Mononuclear cell (primary cell): ENCODE results near the gene ALK. TPM values are rescaled to one million over a fixed set of nuclear protein-coding genes. Genes with fewer than 3 reads are reported as not detected.

ENCODE experiments used
- H3K27me3 ChIP-seq: 2 replicates; pipeline ENCODE4 v1.6.0; 2011; ENCODE audit warnings: low read length, control low read depth; ENCODE audit not compliant: insufficient read depth
- H3K4me1 ChIP-seq: 2 replicates; pipeline ENCODE4 v1.5.1; 2011; ENCODE audit warnings: mild to moderate bottlenecking, low read length, control low read depth; ENCODE audit not compliant: insufficient read depth
- H3K4me3 ChIP-seq: 2 replicates; pipeline ENCODE4 v1.5.1; 2011; ENCODE audit warnings: mild to moderate bottlenecking, low read length, moderate library complexity
- H3K9me3 ChIP-seq: 2 replicates; pipeline ENCODE4 v1.5.1; 2011; ENCODE audit warnings: low read depth, mild to moderate bottlenecking, control low read depth, low read length
- total RNA-seq: library from RNA; depleted of rRNA; stranded (reverse); fragments of >200 nt; gene quantifications from one replicate; pipeline ENCODE4 v1.2.3, GENCODE V29; 2012

The ALK gene
- total RNA-seq, 1 donor: not detected

GRCh38 chr2:29222381-29223179 lies 698.8 kb downstream of the ALK start:
- H3K4me1 ChIP-seq: peaks cover 12% of the 10 kb centered on the region
- H3K27me3 ChIP-seq: no peaks in the 10 kb centered on the region

GRCh38 chr2:29220506-29221270 lies 700.7 kb downstream of the ALK start:
- Histone ChIP-seq H3K4me3 (no peak overlapping the region), H3K9me3 (no peaks in the 10 kb centered on the region), H3K27me3 (no peaks in the 10 kb centered on the region), H3K4me1 (peaks cover 12% of the 10 kb centered on the region)

More at GRCh38 chr2:29222381-29223179, 698.8 kb downstream of the ALK start:
- no peak overlapping the region for H3K4me3 ChIP-seq
- H3K9me3 ChIP-seq: no peaks in the 10 kb centered on the region

GRCh38 chr2:29219374-29219773 lies 702.0 kb downstream of the ALK start:
- peaks cover 11% of the 10 kb centered on the region for H3K4me1 ChIP-seq
- H3K27me3 ChIP-seq: no peaks in the 10 kb centered on the region
- H3K9me3 ChIP-seq: no peaks in the 10 kb centered on the region
- H3K4me3 ChIP-seq: no peak overlapping the region

- no peaks in the 10 kb centered on the region for H3K9me3 ChIP-seq
- no peak overlapping the region for H3K4me3 ChIP-seq
- peaks cover 9% of the 10 kb centered on the region for H3K4me1 ChIP-seq
Measured at GRCh38 chr2:29218550-29219125, 702.7 kb downstream of the ALK start.

GRCh38 chr2:29218071-29218470 lies 703.3 kb downstream of the ALK start:
- Histone ChIP-seq H3K9me3 (no peaks in the 10 kb centered on the region), H3K4me3 (no peak overlapping the region), H3K4me1 (peaks cover 11% of the 10 kb centered on the region), H3K27me3 (no peaks in the 10 kb centered on the region)

More at GRCh38 chr2:29218550-29219125, 702.7 kb downstream of the ALK start:
- no peaks in the 10 kb centered on the region for H3K27me3 ChIP-seq

GRCh38 chr2:29216609-29216909 lies 704.8 kb downstream of the ALK start:
- Histone ChIP-seq H3K9me3 (no peaks in the 10 kb centered on the region), H3K4me3 (no peak overlapping the region), H3K27me3 (no peaks in the 10 kb centered on the region), H3K4me1 (peaks cover 23% of the 10 kb centered on the region)

- no peaks in the 10 kb centered on the region for H3K9me3 ChIP-seq
- peaks cover 23% of the 10 kb centered on the region for H3K4me1 ChIP-seq
- no peak overlapping the region for H3K4me3 ChIP-seq
- H3K27me3 ChIP-seq: no peaks in the 10 kb centered on the region
Measured at GRCh38 chr2:29215739-29216608, 705.4 kb downstream of the ALK start.

GRCh38 chr2:29215073-29215472 lies 706.3 kb downstream of the ALK start:
- Histone ChIP-seq H3K9me3 (no peaks in the 10 kb centered on the region), H3K27me3 (no peaks in the 10 kb centered on the region), H3K4me1 (peaks cover 23% of the 10 kb centered on the region), H3K4me3 (no peak overlapping the region)

- Histone ChIP-seq H3K4me3 (no peak overlapping the region), H3K27me3 (no peaks in the 10 kb centered on the region), H3K4me1 (peaks cover 23% of the 10 kb centered on the region), H3K9me3 (no peaks in the 10 kb centered on the region)
Measured at GRCh38 chr2:29213888-29214291, 707.5 kb downstream of the ALK start.

- Histone ChIP-seq H3K27me3 (no peaks in the 10 kb centered on the region), H3K4me3 (no peak overlapping the region), H3K9me3 (no peaks in the 10 kb centered on the region), H3K4me1 (peaks cover 23% of the 10 kb centered on the region)
Measured at GRCh38 chr2:29212009-29212408, 709.4 kb downstream of the ALK start.

- Histone ChIP-seq H3K4me3 (no peak overlapping the region), H3K9me3 (no peaks in the 10 kb centered on the region), H3K27me3 (no peaks in the 10 kb centered on the region), H3K4me1 (peaks cover 23% of the 10 kb centered on the region)
Measured at GRCh38 chr2:29209551-29209950, 711.8 kb downstream of the ALK start.

GRCh38 chr2:29207352-29208148 lies 713.8 kb downstream of the ALK start:
- no peak overlapping the region for H3K4me3 ChIP-seq
- peaks cover 8% of the 10 kb centered on the region for H3K4me1 ChIP-seq
- H3K27me3 ChIP-seq: no peaks in the 10 kb centered on the region
- no peaks in the 10 kb centered on the region for H3K9me3 ChIP-seq

- Histone ChIP-seq H3K4me3 (no peak overlapping the region), H3K9me3 (no peaks in the 10 kb centered on the region), H3K4me1 (peaks cover 1% of the 10 kb centered on the region), H3K27me3 (no peaks in the 10 kb centered on the region)
Measured at GRCh38 chr2:29206941-29207340, 714.4 kb downstream of the ALK start.

- no peaks in the 10 kb centered on the region for H3K9me3 ChIP-seq
- H3K4me3 ChIP-seq: no peak overlapping the region
- no peaks in the 10 kb centered on the region for H3K27me3 ChIP-seq
- no peaks in the 10 kb centered on the region for H3K4me1 ChIP-seq
Measured at GRCh38 chr2:29202819-29203495, 718.4 kb downstream of the ALK start.
